Measurements from ENCODE around the gene ARMCX2.

Gene ARMCX2

GRCh38 chrX:101668143-101668542, 8.5 kb upstream of the ARMCX2 start:
- no peak for ATAC-seq
- TF ChIP-seq TCF4 (CRISPR knock-in tag; IDR thresholded peaks at IDR 0.05; ENCODE audit: borderline replicate concordance) (no peak), ESRRG (CRISPR knock-in tag; IDR thresholded peaks at IDR 0.05) (no peak)

GRCh38 chrX:101658661-101659491, 774 bp downstream of the ARMCX2 start:
- TF ChIP-seq CSDC2 (CRISPR knock-in tag; IDR thresholded peaks at IDR 0.05) (no peak), ZFP3 (CRISPR knock-in tag; IDR thresholded peaks at IDR 0.05) (no peak), PATZ1 (CRISPR knock-in tag; IDR thresholded peaks at IDR 0.05; ENCODE audit: borderline replicate concordance) (no peak), TCF4 (CRISPR knock-in tag; IDR thresholded peaks at IDR 0.05; ENCODE audit: borderline replicate concordance) (no peak), SNAI2 (CRISPR knock-in tag; IDR thresholded peaks at IDR 0.05) (no peak), OSR1 (CRISPR knock-in tag; IDR thresholded peaks at IDR 0.05) (no peak), ZNF70 (CRISPR knock-in tag; IDR thresholded peaks at IDR 0.05) (no peak), RARB (CRISPR knock-in tag; IDR thresholded peaks at IDR 0.05) (no peak), ZNF8 (CRISPR knock-in tag; IDR thresholded peaks at IDR 0.05) (no peak)
- TF ChIP-seq, protein P1, sequence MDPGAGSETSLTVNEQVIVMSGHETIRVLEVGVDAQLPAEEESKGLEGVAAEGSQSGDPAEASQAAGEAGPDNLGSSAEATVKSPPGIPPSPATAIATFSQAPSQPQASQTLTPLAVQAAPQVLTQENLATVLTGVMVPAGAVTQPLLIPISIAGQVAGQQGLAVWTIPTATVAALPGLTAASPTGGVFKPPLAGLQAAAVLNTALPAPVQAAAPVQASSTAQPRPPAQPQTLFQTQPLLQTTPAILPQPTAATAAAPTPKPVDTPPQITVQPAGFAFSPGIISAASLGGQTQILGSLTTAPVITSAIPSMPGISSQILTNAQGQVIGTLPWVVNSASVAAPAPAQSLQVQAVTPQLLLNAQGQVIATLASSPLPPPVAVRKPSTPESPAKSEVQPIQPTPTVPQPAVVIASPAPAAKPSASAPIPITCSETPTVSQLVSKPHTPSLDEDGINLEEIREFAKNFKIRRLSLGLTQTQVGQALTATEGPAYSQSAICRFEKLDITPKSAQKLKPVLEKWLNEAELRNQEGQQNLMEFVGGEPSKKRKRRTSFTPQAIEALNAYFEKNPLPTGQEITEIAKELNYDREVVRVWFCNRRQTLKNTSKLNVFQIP (CRISPR knock-in tag; IDR thresholded peaks at IDR 0.05; ENCODE audit: borderline replicate concordance, low read depth), result no peak
- ATAC-seq, result peak; percentile 94

- TF ChIP-seq ZNF8 (CRISPR knock-in tag; IDR thresholded peaks at IDR 0.05) (no peak), ESRRG (CRISPR knock-in tag; IDR thresholded peaks at IDR 0.05) (no peak), CSDC2 (CRISPR knock-in tag; IDR thresholded peaks at IDR 0.05) (no peak), ZFP30 (CRISPR knock-in tag; IDR thresholded peaks at IDR 0.05) (no peak), TOX (CRISPR knock-in tag; IDR thresholded peaks at IDR 0.05; ENCODE audit: borderline replicate concordance) (no peak), PATZ1 (CRISPR knock-in tag; IDR thresholded peaks at IDR 0.05; ENCODE audit: borderline replicate concordance) (no peak), ZNF565 (CRISPR knock-in tag; conservative IDR thresholded peaks at IDR 0.05; ENCODE audit: low read depth) (no peak), GLIS3 (CRISPR knock-in tag; IDR thresholded peaks at IDR 0.05) (no peak), ZC3H10 (CRISPR knock-in tag; IDR thresholded peaks at IDR 0.05) (no peak), ARNTL (CRISPR knock-in tag; IDR thresholded peaks at IDR 0.05; ENCODE audit: borderline replicate concordance, low read depth) (no peak), BACH2 (CRISPR knock-in tag; IDR thresholded peaks at IDR 0.05; ENCODE audit: borderline replicate concordance) (no peak), TCF4 (CRISPR knock-in tag; IDR thresholded peaks at IDR 0.05; ENCODE audit: borderline replicate concordance) (no peak), ISL1 (CRISPR knock-in tag; IDR thresholded peaks at IDR 0.05) (no peak), TSHZ2 (CRISPR knock-in tag; IDR thresholded peaks at IDR 0.05) (no peak)
- TF ChIP-seq, protein P1 (CRISPR knock-in tag; IDR thresholded peaks at IDR 0.05; ENCODE audit: borderline replicate concordance, low read depth), result no peak
- ATAC-seq, result no peak
These were observed 2.2 kb downstream of the ARMCX2 start for GRCh38 chrX:101657495-101657894.

Data from SK-N-SH treated with all-trans-retinoic acid at 6 μM for 48 hours (cell line).